H9 (cell line): ENCODE results near the gene VIM. TPM values are rescaled to one million over a fixed set of nuclear protein-coding genes. Genes with fewer than 3 reads are reported as not detected.

ENCODE experiments used
- DNase-seq: peaks from one replicate; pipeline ENCODE4 v3.0.0-alpha.2; 2017
- H2AFZ ChIP-seq: one replicate; pipeline ENCODE4 v1.6.1; 2013; ENCODE audit warnings: mild to moderate bottlenecking, low read length, control low read depth, moderate library complexity
- H2AK5ac ChIP-seq: 2 replicates; pipeline ENCODE4 v1.6.1; 2013; ENCODE audit warnings: low read length, control low read depth, mixed read lengths; ENCODE audit not compliant: insufficient read length
- H2BK120ac ChIP-seq: one replicate; pipeline ENCODE4 v1.6.1; 2013; ENCODE audit warnings: low read depth, mild to moderate bottlenecking, low read length, control low read depth, inconsistent platforms; ENCODE audit not compliant: poor library complexity, severe bottlenecking
- H2BK12ac ChIP-seq: 2 replicates; pipeline ENCODE4 v1.6.1; 2013; ENCODE audit warnings: low read length, control low read depth, mixed read lengths, low read depth; ENCODE audit not compliant: insufficient read length
- H2BK15ac ChIP-seq: 2 replicates; pipeline ENCODE4 v1.6.1; 2013; ENCODE audit warnings: low read depth, low read length, control low read depth
- H2BK20ac ChIP-seq: one replicate; pipeline ENCODE4 v1.6.1; 2013; ENCODE audit warnings: low read depth, mild to moderate bottlenecking, low read length, control low read depth, inconsistent platforms; ENCODE audit not compliant: poor library complexity, severe bottlenecking
- H2BK5ac ChIP-seq: 2 replicates; pipeline ENCODE4 v1.6.1; 2013; ENCODE audit warnings: low read length, control low read depth, mixed read lengths; ENCODE audit not compliant: insufficient read length
- H3K14ac ChIP-seq: 2 replicates; pipeline ENCODE4 v1.6.1; 2013; ENCODE audit warnings: low read length, control low read depth; ENCODE audit not compliant: insufficient read depth
- H3K18ac ChIP-seq: 2 replicates; pipeline ENCODE4 v1.6.1; 2013; ENCODE audit warnings: low read depth, mild to moderate bottlenecking, mixed read lengths, low read length, control low read depth; ENCODE audit not compliant: insufficient read length
- H3K23ac ChIP-seq: 2 replicates; pipeline ENCODE4 v1.6.1; 2013; ENCODE audit warnings: low read length, control low read depth, mixed read lengths, low read depth; ENCODE audit not compliant: insufficient read length
- H3K23me2 ChIP-seq: 2 replicates; pipeline ENCODE4 v1.6.1; 2013; ENCODE audit warnings: low read depth, mild to moderate bottlenecking, mixed read lengths, low read length, control low read depth; ENCODE audit not compliant: insufficient read length, poor library complexity, severe bottlenecking
- H3K27ac ChIP-seq: 2 replicates; pipeline ENCODE4 v1.5.1; 2013; ENCODE audit warnings: low read length, control low read depth, mixed read lengths, low read depth; ENCODE audit not compliant: insufficient read length
- H3K27me3 ChIP-seq: 2 replicates; pipeline ENCODE4 v1.6.1; 2013; ENCODE audit warnings: low read length, control low read depth, inconsistent platforms; ENCODE audit not compliant: insufficient read depth
- H3K4ac ChIP-seq: 2 replicates; pipeline ENCODE4 v1.6.1; 2013; ENCODE audit warnings: low read depth, mild to moderate bottlenecking, control low read depth, inconsistent platforms, low read length, moderate library complexity
- H3K4me1 ChIP-seq: 2 replicates; pipeline ENCODE4 v1.6.1; 2013; ENCODE audit warnings: low read length, control low read depth, inconsistent platforms; ENCODE audit not compliant: insufficient read depth
- H3K4me2 ChIP-seq: 2 replicates; pipeline ENCODE4 v1.6.1; 2013; ENCODE audit warnings: low read length, control low read depth, mixed read lengths; ENCODE audit not compliant: insufficient read length, insufficient read depth
- H3K56ac ChIP-seq: 2 replicates; pipeline ENCODE4 v1.6.1; 2013; ENCODE audit warnings: low read depth, mild to moderate bottlenecking, mixed read lengths, low read length, control low read depth; ENCODE audit not compliant: insufficient read length
- H3K79me1 ChIP-seq: 2 replicates; pipeline ENCODE4 v1.6.1; 2013; ENCODE audit warnings: low read depth, mild to moderate bottlenecking, moderate library complexity, low read length, control low read depth, inconsistent platforms; ENCODE audit not compliant: insufficient read depth, poor library complexity, severe bottlenecking
- H3K79me2 ChIP-seq: 2 replicates; pipeline ENCODE4 v1.6.1; 2013; ENCODE audit warnings: low read length, control low read depth, inconsistent platforms; ENCODE audit not compliant: insufficient read depth
- H3K9ac ChIP-seq: 2 replicates; pipeline ENCODE4 v1.6.1; 2013; ENCODE audit warnings: low read length, control low read depth, mixed read lengths; ENCODE audit not compliant: insufficient read length; ENCODE audit errors: extremely low read depth
- H3K9me3 ChIP-seq: one replicate; pipeline ENCODE4 v1.6.1; 2013; ENCODE audit warnings: low read depth, low read length, inconsistent platforms; ENCODE audit not compliant: control insufficient read depth
- H3T11ph ChIP-seq: one replicate; pipeline ENCODE4 v1.6.1; 2013; ENCODE audit warnings: mild to moderate bottlenecking, low read length, control low read depth, inconsistent platforms
- H4K20me1 ChIP-seq: one replicate; pipeline ENCODE4 v1.6.1; 2013; ENCODE audit not compliant: control insufficient read depth, insufficient read length, insufficient read depth
- H4K5ac ChIP-seq: 2 replicates; pipeline ENCODE4 v1.6.1; 2013; ENCODE audit warnings: low read depth, mild to moderate bottlenecking, mixed read lengths, low read length, control low read depth; ENCODE audit not compliant: insufficient read length
- H4K8ac ChIP-seq: replicated peaks from 2 replicates; pipeline ENCODE4 v1.6.1; 2013; ENCODE audit warnings: low read length, control low read depth, mixed read lengths, low read depth; ENCODE audit not compliant: insufficient read length
- H4K91ac ChIP-seq: 2 replicates; pipeline ENCODE4 v1.6.1; 2013; ENCODE audit warnings: low read depth, mild to moderate bottlenecking, moderate library complexity, mixed read lengths, low read length, control low read depth; ENCODE audit not compliant: insufficient read length
- H3K27ac Mint-ChIP-seq, 3 experiments: 2 replicates in 2 of 3; 3 replicates in 1 of 3; pipeline ENCODE4 v1.8.0; 2020 to 2021; ENCODE audit warnings: mixed read lengths in 3 of 3, mild to moderate bottlenecking in 1 of 3, moderate library complexity in 1 of 3
- H3K27me3 Mint-ChIP-seq: 2 replicates; pipeline ENCODE4 v1.8.0; 2021; ENCODE audit warnings: low read depth, mild to moderate bottlenecking, moderate library complexity, mixed read lengths
- H3K36me3 Mint-ChIP-seq, 3 experiments: 2 replicates in 2 of 3; 3 replicates in 1 of 3; pipeline ENCODE4 v1.8.0; 2020 to 2021; ENCODE audit warnings: low read depth in 3 of 3, mixed read lengths in 3 of 3; ENCODE audit not compliant: insufficient read depth in 1 of 3
- H3K4me1 Mint-ChIP-seq, 2 experiments: 2 replicates each; pipeline ENCODE4 v1.8.0; 2020; ENCODE audit warnings: mixed read lengths in 2 of 2
- H3K4me3 Mint-ChIP-seq, 2 experiments: 2 replicates in 1 of 2; 3 replicates in 1 of 2; pipeline ENCODE4 v1.8.0; 2020 to 2021; ENCODE audit warnings: mild to moderate bottlenecking in 2 of 2, mixed read lengths in 2 of 2, moderate library complexity in 1 of 2
- H3K9me3 Mint-ChIP-seq, 2 experiments: 2 replicates in 1 of 2; 3 replicates in 1 of 2; pipeline ENCODE4 v1.8.0; 2020; ENCODE audit warnings: mild to moderate bottlenecking in 2 of 2, mixed read lengths in 2 of 2, moderate library complexity in 1 of 2
- CTCF ChIP-seq: fragments of 200-600 bp; sonication (generic); conservative IDR thresholded peaks from 3 replicates; pipeline ENCODE4 v1.8.0; 2021; ENCODE audit warnings: antibody characterized with exemption, mild to moderate bottlenecking
- WGBS: extraction: QIAGEN DNeasy Blood & Tissue Kit; methylation state at CpG from one replicate; pipeline ENCODE4 v1.1.7; 2013; ENCODE audit warnings: missing lambda C conversion rate, low lambda C conversion rate, mixed read lengths; ENCODE audit not compliant: insufficient read length; ENCODE audit errors: extremely low coverage; 5-methylcytosine and 5-hydroxymethylcytosine counted together
- total RNA-seq: library from RNA; stranded (reverse); gene quantifications from 2 replicates; pipeline ENCODE4 v1.2.1, GENCODE V29; 2021

The VIM gene
- total RNA-seq, 1 experiment from 2014 or later, result 232 TPM

GRCh38 chr10:17229967-17230682, 2.1 kb downstream of the VIM start:
- no peak overlapping the region for H2BK20ac ChIP-seq
- Mint-ChIP-seq H3K4me1 (peaks cover 29 to 30% of the 10 kb centered on the region in 2 experiments), H3K9me3 (no peaks in the 10 kb centered on the region; a peak in 1 of 5 replicates), H3K27ac (peak overlapping the region; percentile 76 to 87 (median 86); a peak in 5 of 7 replicates), H3K27me3 (peaks cover 28% of the 10 kb centered on the region), H3K36me3 (peaks cover 17 to 40% (median 34%) of the 10 kb centered on the region in 3 experiments; a peak in 6 of 7 replicates), H3K4me3 (peak overlapping the region; percentile 74 to 85)
- no peak overlapping the region for H4K8ac ChIP-seq
- H2BK12ac ChIP-seq, result no peak overlapping the region
- TF ChIP-seq CTCF, result no peak
- no peaks in the 10 kb centered on the region for H3K9me3 ChIP-seq
- H3K56ac ChIP-seq, result no peak overlapping the region
- peak overlapping the region; percentile 59 for H3K18ac ChIP-seq
- no peak overlapping the region for H3T11ph ChIP-seq
- H4K5ac ChIP-seq, result no peak overlapping the region
- no peaks in the 10 kb centered on the region for H4K20me1 ChIP-seq
- no peak overlapping the region for H2BK15ac ChIP-seq
- H3K79me1 ChIP-seq, result no peaks in the 10 kb centered on the region
- no CpG with 5 or more reads among the region's 43 CpGs for WGBS
- H3K23ac ChIP-seq, result no peak overlapping the region
- H3K9ac ChIP-seq, result peak overlapping the region; percentile 5
- peak; percentile 89 for DNase-seq
- peaks cover 4% of the 10 kb centered on the region; the same call in 1 of the 2 replicates for H3K4me1 ChIP-seq
- no peak overlapping the region for H3K27ac ChIP-seq
- H3K4me2 ChIP-seq, result peak overlapping the region; percentile 85
- H2BK5ac ChIP-seq, result no peak overlapping the region
- no peak overlapping the region for H3K4ac ChIP-seq
- peaks cover 16% of the 10 kb centered on the region for H3K23me2 ChIP-seq
- peaks cover 7% of the 10 kb centered on the region; the same call in 1 of the 2 replicates for H3K27me3 ChIP-seq
- peak overlapping the region; percentile 42 for H3K14ac ChIP-seq
- no peak overlapping the region for H4K91ac ChIP-seq
- H2AFZ ChIP-seq, result no peak overlapping the region
- no peaks in the 10 kb centered on the region for H3K79me2 ChIP-seq
- no peak overlapping the region for H2BK120ac ChIP-seq
- no peak overlapping the region for H2AK5ac ChIP-seq
